Keratinocyte (primary cell): ENCODE results near the gene PLG.

ENCODE experiments used
- EZH2 ChIP-seq: IDR thresholded peaks from one replicate; pipeline ENCODE4 v1.6.1; 2012; ENCODE audit warnings: inconsistent platforms, mild to moderate bottlenecking, low read length, moderate library complexity
- TF ChIP-seq, protein P1 (sequence below), 3 experiments: IDR thresholded peaks in 1 of 3; conservative IDR thresholded peaks in 1 of 3; optimal IDR thresholded peaks in 1 of 3; 2 replicates in 2 of 3; 3 replicates in 1 of 3; pipeline versions ENCODE3 to v1.5.1; 2011; ENCODE audit warnings: low read length in 3 of 3, mild to moderate bottlenecking in 3 of 3, moderate library complexity in 2 of 3, control low read depth in 1 of 3, inconsistent platforms in 1 of 3; ENCODE audit not compliant: insufficient read depth in 2 of 3; ENCODE audit errors: extremely low read depth in 1 of 3

DNA sequence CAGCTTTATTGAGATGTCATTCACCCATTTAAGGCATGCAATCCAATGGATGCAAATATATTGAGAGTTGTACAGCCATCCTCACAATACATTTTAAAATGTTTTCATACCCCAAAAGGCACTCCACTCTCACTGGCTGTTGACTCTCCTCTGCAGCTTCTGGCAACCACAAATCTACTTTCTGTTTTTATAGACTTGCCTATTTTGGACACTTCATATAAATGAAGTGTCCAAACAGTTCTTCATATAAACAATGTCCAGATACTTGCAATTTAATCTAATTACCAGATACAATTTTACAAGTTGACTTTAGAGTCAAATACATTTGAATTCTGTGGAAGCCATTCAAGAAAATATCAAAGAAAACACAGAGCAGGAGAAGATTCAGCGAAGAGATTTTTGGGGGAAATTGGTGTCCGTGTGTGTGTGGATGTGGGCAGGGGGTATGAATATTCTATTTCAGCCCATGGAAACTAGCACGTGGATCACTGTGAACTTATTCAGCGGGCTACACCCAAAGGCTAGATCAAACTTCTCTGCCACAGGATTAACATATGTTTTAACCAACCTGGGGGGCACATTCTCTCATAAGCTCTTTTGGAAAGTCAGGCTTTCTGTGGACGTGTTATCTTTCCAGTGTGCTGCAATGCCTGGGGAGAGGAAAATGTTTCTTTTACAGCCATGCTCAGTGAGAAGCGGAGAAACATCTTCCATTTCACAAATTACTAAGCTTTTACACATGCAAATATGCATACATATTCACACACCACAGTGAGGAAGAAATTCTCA lies 73.9 kb downstream of the PLG start:
- TF ChIP-seq, protein P1, sequence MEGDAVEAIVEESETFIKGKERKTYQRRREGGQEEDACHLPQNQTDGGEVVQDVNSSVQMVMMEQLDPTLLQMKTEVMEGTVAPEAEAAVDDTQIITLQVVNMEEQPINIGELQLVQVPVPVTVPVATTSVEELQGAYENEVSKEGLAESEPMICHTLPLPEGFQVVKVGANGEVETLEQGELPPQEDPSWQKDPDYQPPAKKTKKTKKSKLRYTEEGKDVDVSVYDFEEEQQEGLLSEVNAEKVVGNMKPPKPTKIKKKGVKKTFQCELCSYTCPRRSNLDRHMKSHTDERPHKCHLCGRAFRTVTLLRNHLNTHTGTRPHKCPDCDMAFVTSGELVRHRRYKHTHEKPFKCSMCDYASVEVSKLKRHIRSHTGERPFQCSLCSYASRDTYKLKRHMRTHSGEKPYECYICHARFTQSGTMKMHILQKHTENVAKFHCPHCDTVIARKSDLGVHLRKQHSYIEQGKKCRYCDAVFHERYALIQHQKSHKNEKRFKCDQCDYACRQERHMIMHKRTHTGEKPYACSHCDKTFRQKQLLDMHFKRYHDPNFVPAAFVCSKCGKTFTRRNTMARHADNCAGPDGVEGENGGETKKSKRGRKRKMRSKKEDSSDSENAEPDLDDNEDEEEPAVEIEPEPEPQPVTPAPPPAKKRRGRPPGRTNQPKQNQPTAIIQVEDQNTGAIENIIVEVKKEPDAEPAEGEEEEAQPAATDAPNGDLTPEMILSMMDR (optimal IDR thresholded peaks at IDR 0.05 in 1 of 3, IDR thresholded peaks at IDR 0.05 in 1 of 3, conservative IDR thresholded peaks at IDR 0.05 in 1 of 3; ENCODE audit: extremely low read depth in 1 of 3, insufficient read depth in 2 of 3, low read length in 3 of 3): no peak
- no peak for TF ChIP-seq EZH2
